Neural crest cell (in vitro differentiated cells): ENCODE data around the gene PI4K2A. TPM values are rescaled to one million over a fixed set of nuclear protein-coding genes. Genes with fewer than 3 reads are reported as not detected.
A peak's percentile ranks its signal among the peaks of the same experiment; 100 is the strongest.

Experiments used
- DNase-seq: peaks from one replicate; pipeline ENCODE4 v3.0.0; 2021; ENCODE audit warnings: low read depth, mixed read lengths, low spot score
- H3K27ac Mint-ChIP-seq: one replicate; pipeline ENCODE4 v1.8.0; 2021; ENCODE audit warnings: mild to moderate bottlenecking, mixed read lengths; ENCODE audit not compliant: unreplicated experiment
- H3K27me3 Mint-ChIP-seq: 2 replicates; pipeline ENCODE4 v1.8.0; 2021; ENCODE audit warnings: low read depth, mild to moderate bottlenecking, mixed read lengths
- H3K36me3 Mint-ChIP-seq: 2 replicates; pipeline ENCODE4 v1.8.0; 2021; ENCODE audit warnings: low read depth, mild to moderate bottlenecking, mixed read lengths
- H3K4me1 Mint-ChIP-seq: 2 replicates; pipeline ENCODE4 v1.8.0; 2021; ENCODE audit warnings: mixed read lengths
- H3K4me3 Mint-ChIP-seq: one replicate; pipeline ENCODE4 v1.8.0; 2021; ENCODE audit warnings: mild to moderate bottlenecking, mixed read lengths
- H3K9me3 Mint-ChIP-seq: 2 replicates; pipeline ENCODE4 v1.8.0; 2021; ENCODE audit warnings: mixed read lengths
- total RNA-seq: library from RNA; stranded (reverse); gene quantifications from 2 replicates; pipeline ENCODE4 v1.2.1, GENCODE V29; 2021
- TF ChIP-seq, protein P1 (sequence below): fragments of 200-600 bp; sonication (generic); conservative IDR thresholded peaks from 2 replicates; pipeline ENCODE4 v1.5.0; 2021; ENCODE audit warnings: antibody characterized with exemption, mild to moderate bottlenecking

Gene PI4K2A
- total RNA-seq, 1 donor from 2014 or later = 19.4 TPM

DNA sequence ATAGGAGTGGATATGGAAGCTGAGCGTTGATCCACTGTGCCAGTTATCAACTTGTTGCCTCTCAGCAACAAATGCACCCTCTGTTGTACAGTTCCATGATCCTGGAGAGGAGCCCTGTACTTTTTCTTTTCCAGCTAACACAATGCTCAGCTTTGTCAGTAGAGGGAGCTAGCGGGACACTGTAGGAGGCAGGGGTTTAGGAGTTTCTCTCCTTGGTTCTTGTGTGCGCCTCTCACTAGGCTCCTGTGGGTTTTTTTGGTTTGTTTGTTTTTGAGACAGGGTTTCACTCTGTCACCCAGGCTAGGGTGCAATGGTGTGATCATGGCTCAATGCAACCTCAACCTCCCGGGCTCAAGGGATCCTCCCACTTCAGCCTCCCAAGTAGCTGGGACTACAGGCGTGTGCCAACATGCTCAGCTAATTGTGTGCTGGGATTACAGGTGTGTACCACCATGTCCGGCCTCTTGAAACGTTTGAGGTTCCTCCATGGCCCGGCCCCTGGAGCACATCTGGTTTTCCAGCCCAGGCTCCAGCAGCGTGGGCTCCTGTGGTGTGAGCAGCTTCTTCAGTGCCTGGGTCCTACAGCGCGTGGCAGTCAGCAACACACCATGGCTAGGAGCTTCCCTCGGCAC is 61.1 kb downstream of the PI4K2A start:
- peaks cover 3% of the 10 kb centered on the region for H3K27me3 Mint-ChIP-seq

DNA sequence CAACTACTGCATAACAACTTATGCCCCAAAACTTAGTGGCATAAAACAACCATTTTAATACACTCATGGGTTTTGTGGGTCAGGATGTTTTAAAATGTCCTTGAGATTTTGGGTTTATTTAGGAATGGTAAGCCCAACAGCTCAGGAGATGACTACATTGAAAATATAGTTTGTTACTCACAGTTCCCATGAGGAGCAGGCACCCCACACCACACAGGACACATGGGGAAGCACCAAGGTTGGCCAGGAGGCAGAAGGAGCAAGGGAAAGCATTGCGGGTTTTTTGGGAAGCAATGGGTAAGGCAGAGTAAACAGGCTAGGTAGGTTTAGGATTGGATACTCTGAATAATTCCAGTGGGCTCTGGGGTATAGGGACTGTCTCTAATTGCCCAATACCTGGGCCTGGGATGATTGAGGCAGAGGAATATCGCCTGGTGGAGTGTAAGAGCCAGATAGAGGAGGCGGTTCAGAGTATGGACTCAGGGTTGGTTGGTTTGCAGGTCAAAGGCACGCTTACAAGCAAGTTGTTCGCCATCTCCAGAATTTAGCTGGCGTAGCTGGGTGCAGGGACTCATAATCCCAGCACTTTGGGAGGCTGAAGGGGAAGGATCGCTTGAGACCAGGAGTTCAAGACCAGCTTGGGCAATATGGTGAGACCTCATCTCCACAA is 63.1 kb downstream of the PI4K2A start:
- Mint-ChIP-seq H3K27me3 (peaks cover 3% of the 10 kb centered on the region), H3K4me1 (no peaks in the 10 kb centered on the region), H3K9me3 (no peaks in the 10 kb centered on the region), H3K36me3 (no peaks in the 10 kb centered on the region), H3K4me3 (no peak overlapping the region), H3K27ac (no peak overlapping the region)
- TF ChIP-seq, protein P1, sequence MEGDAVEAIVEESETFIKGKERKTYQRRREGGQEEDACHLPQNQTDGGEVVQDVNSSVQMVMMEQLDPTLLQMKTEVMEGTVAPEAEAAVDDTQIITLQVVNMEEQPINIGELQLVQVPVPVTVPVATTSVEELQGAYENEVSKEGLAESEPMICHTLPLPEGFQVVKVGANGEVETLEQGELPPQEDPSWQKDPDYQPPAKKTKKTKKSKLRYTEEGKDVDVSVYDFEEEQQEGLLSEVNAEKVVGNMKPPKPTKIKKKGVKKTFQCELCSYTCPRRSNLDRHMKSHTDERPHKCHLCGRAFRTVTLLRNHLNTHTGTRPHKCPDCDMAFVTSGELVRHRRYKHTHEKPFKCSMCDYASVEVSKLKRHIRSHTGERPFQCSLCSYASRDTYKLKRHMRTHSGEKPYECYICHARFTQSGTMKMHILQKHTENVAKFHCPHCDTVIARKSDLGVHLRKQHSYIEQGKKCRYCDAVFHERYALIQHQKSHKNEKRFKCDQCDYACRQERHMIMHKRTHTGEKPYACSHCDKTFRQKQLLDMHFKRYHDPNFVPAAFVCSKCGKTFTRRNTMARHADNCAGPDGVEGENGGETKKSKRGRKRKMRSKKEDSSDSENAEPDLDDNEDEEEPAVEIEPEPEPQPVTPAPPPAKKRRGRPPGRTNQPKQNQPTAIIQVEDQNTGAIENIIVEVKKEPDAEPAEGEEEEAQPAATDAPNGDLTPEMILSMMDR = no peak
- no peak for DNase-seq

More for the DNA sequence above, 61.1 kb downstream of the PI4K2A start:
- H3K27ac Mint-ChIP-seq = no peak overlapping the region
- H3K4me3 Mint-ChIP-seq = no peak overlapping the region
- H3K9me3 Mint-ChIP-seq = no peaks in the 10 kb centered on the region
- TF ChIP-seq, protein P1 = peak; percentile 83
- no peaks in the 10 kb centered on the region for H3K36me3 Mint-ChIP-seq
- H3K4me1 Mint-ChIP-seq = no peaks in the 10 kb centered on the region
- peak; percentile 47 for DNase-seq

DNA sequence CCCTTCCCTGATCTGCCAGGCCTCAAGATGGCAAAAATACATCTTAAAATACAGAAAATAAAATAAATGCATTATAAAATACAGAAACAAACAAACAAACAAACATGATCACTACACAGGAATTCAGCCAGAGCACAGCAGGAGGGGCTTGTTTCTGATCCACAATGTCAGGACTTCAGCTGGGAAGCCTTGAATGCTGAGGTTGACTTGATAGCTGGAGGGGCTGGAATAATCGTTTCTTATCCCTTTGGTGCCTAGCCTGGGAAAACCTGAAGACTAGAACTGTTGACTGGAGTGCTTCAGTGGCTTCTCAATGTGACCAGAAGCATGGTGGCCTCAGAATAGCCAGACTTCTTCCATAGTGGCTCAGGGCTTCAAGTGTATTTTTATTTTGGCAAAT is 63.9 kb downstream of the PI4K2A start:
- Mint-ChIP-seq H3K9me3 (no peaks in the 10 kb centered on the region), H3K4me1 (peaks cover 2% of the 10 kb centered on the region), H3K27ac (no peak overlapping the region), H3K27me3 (peaks cover 3% of the 10 kb centered on the region), H3K4me3 (no peak overlapping the region), H3K36me3 (no peaks in the 10 kb centered on the region)
- no peak for DNase-seq
- TF ChIP-seq, protein P1 = no peak

DNA sequence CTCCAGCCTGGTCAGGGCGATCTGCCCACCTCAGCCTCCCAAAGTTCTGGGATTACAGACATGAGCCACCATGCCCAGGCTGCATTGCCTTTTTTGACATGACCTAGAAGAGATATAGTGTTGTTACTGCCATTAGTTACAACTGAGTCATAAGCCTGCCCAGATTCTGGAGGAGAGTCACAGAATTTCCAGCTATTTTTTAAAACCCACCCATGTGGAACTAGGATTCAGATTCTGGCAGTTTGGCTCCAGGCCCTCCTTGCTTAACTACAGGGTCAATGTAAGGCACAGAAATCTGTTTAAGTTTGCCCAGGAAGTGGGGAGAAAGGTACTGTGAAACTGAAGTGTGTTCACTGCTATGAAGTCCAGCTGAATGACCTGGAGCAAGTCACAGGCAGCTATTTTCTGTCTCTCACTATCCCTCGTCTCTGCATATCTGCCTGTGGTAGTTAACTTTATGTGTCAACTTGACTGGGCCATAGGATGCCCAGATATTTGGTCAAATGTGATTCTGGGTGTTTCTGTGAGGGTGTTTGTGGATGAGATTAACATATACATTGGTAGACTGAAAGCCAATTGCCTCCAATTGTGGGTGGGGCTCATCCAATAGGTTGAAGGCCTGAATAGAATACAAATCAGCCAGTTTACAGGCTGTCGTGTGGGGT is 64.7 kb downstream of the PI4K2A start:
- TF ChIP-seq, protein P1 = no peak
- Mint-ChIP-seq H3K9me3 (no peaks in the 10 kb centered on the region), H3K4me3 (no peak overlapping the region), H3K27me3 (peaks cover 3% of the 10 kb centered on the region), H3K4me1 (peaks cover 6% of the 10 kb centered on the region), H3K36me3 (no peaks in the 10 kb centered on the region), H3K27ac (no peak overlapping the region)
- DNase-seq = no peak

DNA sequence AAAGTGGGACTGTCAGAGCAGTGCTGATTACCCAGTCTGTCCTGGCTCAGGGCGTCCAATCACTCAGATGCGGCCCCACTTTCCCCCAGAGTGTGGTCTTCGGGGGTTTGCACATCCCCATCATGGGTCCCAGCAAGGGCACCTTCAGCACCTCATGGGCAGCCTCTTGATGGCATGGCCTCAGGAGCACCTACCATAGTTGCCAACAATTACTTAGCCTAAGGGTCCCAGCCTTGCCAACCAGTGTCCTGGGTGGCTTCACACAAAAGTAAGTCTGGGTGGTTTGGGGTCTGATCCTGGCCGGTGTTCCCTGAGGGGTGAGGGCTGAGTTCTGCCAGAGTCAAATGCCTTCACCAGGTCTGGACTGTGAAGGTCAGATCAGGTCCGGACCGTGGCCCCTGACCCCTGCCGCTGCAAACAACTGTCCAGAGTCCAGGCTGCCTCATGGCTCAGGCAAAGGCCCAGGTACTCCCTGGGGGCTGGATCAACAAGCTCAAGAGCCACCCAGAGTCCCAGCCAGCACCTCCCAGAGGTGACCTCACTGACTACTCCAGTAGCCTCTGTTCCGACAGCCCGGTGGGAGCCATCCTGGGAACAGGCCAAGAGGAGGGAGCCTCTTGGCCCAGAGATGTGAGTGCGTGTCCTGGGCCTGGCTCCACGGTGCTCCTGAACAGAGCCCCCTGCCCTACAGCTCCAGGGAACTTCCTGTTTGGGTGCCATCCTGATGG is 66.8 kb downstream of the PI4K2A start:
- no peaks in the 10 kb centered on the region for H3K9me3 Mint-ChIP-seq
- no peaks in the 10 kb centered on the region for H3K27me3 Mint-ChIP-seq
- no peak overlapping the region for H3K27ac Mint-ChIP-seq
- H3K4me3 Mint-ChIP-seq = no peak overlapping the region
- H3K4me1 Mint-ChIP-seq = peaks cover 11% of the 10 kb centered on the region
- TF ChIP-seq, protein P1 = no peak
- no peak for DNase-seq
- no peaks in the 10 kb centered on the region for H3K36me3 Mint-ChIP-seq
